GM18873 (cell line): ENCODE data around the gene TRIM47.

Experiments used
- ATAC-seq: cut with Tn5 transposase; IDR thresholded peaks from one replicate; pipeline ENCODE4 v1.9.1; 2021; ENCODE audit warnings: mild to moderate bottlenecking, moderate library complexity, moderate number of reproducible peaks; ENCODE audit not compliant: unreplicated experiment, low FRiP score

Gene TRIM47

GRCh38 chr17:75848523-75849278 is 29.7 kb downstream of the TRIM47 start:
- ATAC-seq: no peak

- no peak for ATAC-seq
Measured at GRCh38 chr17:75847614-75848522, 30.5 kb downstream of the TRIM47 start.

GRCh38 chr17:75846692-75847613 is 31.4 kb downstream of the TRIM47 start:
- no peak for ATAC-seq

- no peak for ATAC-seq
Measured at GRCh38 chr17:75845933-75846691, 32.3 kb downstream of the TRIM47 start.

GRCh38 chr17:75845058-75845711 is 33.2 kb downstream of the TRIM47 start:
- ATAC-seq: peak; percentile 66

GRCh38 chr17:75844530-75845057 is 33.8 kb downstream of the TRIM47 start:
- peak; percentile 4 for ATAC-seq

- no peak for ATAC-seq
Measured at GRCh38 chr17:75843577-75844529, 34.5 kb downstream of the TRIM47 start, which contains the start of gene UNC13D. Gene UNC13D, minus strand, starts transcription at chr17:75844404. Its CDS starts 67 bp downstream, at chr17:75844337.

GRCh38 chr17:75842963-75843576 is 35.3 kb downstream of the TRIM47 start:
- ATAC-seq: no peak

- no peak for ATAC-seq
Measured at GRCh38 chr17:75842411-75842810, 36.0 kb downstream of the TRIM47 start.

- no peak for ATAC-seq
Measured at GRCh38 chr17:75840799-75841164, 37.6 kb downstream of the TRIM47 start.

GRCh38 chr17:75839942-75840798 is 38.2 kb downstream of the TRIM47 start:
- ATAC-seq: no peak

GRCh38 chr17:75838410-75838809 is 40.0 kb downstream of the TRIM47 start:
- no peak for ATAC-seq

- no peak for ATAC-seq
Measured at GRCh38 chr17:75837899-75838298, 40.5 kb downstream of the TRIM47 start.

- ATAC-seq: no peak
Measured at GRCh38 chr17:75836605-75837004, 41.8 kb downstream of the TRIM47 start.

GRCh38 chr17:75835654-75835987 is 42.8 kb downstream of the TRIM47 start:
- ATAC-seq: no peak

- ATAC-seq: no peak
Measured at GRCh38 chr17:75834928-75835653, 43.3 kb downstream of the TRIM47 start.
